GM15510 (cell line): Measurements from ENCODE around the gene ABL2.

Experiments used
- POLR2A ChIP-seq: IDR thresholded peaks from 3 replicates; pipeline ENCODE4 v1.6.1; 2011; ENCODE audit warnings: borderline replicate concordance; ENCODE audit not compliant: insufficient read length; ENCODE audit errors: extremely low read depth

The ABL2 gene

DNA sequence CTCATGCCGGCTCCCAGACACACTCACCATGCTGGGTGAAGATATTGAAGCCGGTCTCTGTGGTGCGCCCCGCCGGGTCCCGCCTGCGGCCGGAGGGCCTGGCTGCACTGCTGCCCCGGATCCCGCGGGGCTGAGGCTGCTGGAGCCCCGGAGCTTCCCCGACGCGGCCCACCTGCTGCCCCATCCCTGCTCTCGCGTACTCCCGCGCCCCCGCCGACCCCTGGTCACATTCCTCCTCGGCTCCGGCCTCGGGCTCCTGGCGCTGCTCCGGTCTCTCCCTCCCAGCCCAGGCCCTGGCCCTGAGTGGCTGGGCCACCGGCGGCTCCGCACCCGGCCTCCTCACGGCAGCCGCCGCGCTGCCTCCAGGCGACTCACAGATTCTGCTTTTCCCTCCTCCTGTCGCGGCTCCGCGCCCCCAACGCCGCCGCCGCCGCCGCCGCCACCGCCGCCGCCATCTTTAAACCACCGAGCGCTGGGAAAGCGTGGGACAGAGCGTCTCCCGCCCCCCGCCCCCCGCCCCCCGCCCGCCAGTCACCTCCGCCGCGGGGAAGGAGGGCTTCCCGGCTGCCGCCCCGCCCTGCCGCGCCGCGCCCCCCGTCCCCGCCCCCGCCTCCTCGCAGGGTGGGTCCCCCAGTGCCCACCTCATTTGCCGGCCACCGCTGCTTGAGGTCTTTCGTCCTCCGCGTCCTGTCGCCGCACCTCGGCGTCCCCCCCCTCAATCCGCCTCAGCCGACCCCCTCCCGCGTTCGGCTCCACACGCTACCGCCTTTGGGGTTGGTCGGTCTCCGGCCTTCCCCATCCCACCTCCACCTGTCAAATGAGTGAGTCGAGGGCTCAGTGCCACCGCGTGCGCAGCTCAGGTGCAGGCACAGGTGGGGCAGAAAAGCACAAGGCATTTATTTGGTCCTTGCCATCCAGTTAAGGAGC lies at the start of gene ABL2:
TSS of gene ABL2 (minus strand) at position 464 of the 927 bp plus-strand sequence. CDS start at position 184, 280 bp downstream.
- TF ChIP-seq POLR2A, result peak; percentile 28

DNA sequence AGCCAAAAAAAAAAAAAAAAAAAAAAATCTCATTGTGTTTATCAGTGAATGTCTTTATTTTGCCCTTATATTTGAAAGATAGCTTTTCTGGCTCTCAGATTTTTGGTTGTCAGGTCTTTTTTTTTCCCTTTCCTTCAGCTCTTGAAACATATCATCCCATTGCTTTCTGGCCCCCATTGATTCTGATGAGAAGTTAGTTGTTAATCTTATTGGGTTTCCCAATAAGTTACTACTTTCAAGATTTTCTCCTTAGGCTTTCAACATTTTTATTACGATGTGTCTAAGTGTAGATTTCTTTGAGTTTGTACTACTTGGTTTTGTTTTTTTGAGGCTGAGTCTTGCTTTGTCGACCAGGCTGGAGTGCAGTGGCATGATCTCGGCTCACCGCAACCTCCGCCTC lies 49.4 kb upstream of the ABL2 start:
- TF ChIP-seq POLR2A, result no peak

DNA sequence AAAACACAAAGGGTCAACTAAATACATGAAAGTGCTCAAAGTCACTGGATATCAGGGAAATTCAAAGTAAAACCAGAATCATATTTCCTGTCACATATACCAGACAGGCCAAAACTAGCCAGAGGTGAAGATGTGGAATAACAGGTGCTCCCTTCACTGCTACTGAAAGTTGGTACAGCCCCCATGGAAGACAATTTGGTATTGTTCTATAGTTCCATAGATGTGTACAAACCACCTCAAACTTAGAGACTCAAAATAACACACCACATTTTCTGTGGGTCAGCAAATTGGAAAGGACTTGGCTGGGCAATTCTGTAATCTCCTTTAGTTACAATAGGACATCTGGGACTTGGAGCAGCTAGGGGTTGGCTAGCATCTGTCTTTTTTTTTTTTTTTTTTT lies 39.6 kb upstream of the ABL2 start:
- no peak for TF ChIP-seq POLR2A

DNA sequence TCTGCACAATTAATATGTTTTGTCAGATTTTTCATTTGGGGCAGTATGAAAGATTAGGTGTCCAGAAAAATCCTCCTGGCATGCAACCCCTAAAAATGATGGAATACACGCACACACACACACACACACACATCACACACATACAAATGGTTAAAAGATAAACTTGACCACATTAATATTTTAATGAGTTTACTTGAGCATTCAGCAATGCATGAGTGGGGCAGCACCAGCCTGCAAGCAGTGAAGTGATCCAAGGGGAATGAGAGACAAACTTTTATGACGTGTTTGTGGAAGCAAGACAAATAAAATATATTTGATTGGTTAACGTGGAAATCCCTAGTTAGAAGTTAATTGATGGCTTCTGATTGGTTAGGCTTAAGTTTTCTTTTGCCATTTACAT lies 35.0 kb upstream of the ABL2 start:
- no peak for TF ChIP-seq POLR2A

DNA sequence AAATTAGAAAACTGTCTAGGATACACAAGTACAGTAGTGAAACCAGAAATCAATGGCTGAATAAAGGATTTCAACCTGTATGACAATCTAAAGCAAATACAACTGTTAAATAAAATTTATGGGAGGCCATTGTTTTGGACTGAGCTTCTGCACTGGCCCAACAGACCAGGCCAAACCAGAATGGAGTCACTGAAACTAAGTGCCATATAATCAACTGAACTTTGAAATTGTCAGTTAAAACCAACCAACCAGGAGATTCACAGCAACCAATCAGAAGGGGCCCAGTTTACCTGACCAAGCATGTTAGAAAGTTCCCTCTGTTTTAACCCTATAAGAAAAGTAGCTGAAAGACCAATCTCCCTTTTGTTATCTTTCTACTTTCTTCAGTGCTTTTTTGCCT lies 33.6 kb upstream of the ABL2 start:
- no peak for TF ChIP-seq POLR2A

DNA sequence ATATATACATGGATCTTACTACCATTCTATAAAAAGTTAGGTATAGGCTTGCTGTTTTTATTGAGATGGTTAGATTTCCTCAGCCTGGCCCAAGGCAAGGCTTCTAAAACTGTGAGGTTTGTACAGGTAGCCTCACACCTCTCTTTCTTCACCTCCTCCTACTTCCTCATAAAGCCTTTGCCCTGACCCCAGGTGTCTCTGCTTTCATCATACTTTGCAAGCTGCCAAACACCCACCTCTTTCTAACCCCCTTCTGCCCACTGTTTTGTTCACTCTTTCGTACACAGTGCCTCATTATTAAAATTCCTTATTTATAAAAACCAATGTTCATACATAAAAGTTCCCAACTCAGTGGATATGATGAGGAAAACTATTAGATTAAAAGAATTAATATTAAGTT lies 32.7 kb upstream of the ABL2 start:
- no peak for TF ChIP-seq POLR2A

DNA sequence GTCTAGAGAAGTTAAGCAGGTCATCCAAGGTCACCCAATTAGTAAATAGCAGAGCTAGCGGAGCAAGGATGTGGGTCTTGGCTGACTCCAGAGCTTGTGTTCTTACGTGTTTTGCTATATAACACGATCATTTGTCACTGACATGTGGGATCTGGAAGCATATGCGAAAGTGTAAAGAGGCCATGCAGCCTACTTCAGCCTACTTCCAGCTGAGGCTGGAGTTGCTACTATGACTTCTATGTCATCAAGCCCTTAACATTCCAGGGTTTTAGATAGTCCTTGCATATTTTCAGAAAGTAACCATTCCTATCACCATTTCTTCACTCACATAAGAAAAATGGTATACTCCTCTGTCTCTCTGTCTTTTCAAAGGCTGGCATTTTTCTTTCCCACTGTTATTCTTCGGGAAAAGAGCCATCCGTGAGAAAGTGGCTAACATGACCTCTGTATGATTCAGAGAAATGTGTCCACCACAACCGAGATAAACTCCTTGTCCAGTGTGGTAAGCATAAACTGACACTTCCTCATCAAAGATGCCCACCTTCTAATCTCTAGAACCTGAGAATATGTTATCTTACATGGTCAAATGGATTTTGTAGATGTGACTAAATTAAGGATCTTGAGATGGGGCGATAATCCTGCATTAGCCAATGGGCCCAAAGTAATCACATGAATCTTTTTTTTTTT lies 24.0 kb upstream of the ABL2 start:
- TF ChIP-seq POLR2A, result no peak

DNA sequence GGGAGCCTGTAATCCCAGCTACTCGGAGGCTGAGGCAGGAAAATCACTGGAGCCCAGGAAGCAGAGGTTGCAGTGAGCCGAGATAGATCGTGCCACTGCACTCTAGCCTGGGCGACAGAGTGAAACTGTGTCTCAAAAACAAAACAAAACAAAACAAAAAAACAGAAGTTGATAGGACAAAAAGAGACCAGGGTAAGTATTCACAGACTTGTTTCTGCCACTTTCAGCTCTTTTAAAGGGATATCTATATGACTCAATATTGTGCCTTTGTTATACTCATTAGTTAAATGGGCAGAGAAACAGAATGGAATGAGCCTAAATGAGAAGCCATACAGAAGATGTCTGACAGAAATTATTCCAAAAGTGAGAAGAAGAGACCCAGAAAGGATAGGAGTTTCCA lies 23.1 kb upstream of the ABL2 start:
- TF ChIP-seq POLR2A, result no peak

DNA sequence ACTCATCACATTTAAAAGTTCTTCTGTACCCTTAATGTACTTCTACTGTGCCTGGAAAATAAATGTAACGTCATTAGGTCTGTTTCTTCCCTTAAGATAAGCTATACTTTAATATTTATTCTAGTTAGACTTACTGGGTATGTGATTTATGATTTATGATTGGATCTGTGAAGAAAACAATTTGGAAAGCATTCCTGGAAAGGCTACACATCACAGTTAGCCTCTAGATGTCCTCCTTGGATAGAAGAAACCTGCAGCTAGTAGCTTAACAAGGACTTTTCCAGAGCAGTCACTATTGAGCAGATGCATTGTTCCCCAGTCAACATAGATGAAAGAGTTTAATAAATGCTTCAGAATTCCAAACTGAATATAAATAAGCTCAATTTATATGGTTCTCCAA lies 22.2 kb upstream of the ABL2 start:
- no peak for TF ChIP-seq POLR2A

DNA sequence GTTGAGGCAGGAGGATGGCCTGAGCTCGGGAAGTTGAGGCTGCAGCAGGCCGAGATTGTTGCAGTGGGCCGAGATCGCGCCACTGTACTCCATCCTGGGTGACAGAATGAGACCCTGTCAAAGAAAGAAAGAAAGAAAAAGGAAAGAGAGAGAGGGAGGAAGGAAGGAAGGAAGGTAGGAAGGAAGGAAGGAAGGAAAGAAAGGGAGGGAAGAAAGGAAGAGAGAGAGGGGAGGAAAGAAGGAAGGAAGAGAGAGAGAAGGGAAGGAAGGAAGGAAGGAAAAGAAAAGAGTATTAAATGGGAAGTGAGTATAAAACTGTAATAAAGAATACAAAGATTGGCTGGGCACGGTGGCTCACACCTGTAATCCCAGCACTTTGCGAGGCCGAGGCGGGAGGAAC lies 18.4 kb upstream of the ABL2 start:
- TF ChIP-seq POLR2A, result no peak

DNA sequence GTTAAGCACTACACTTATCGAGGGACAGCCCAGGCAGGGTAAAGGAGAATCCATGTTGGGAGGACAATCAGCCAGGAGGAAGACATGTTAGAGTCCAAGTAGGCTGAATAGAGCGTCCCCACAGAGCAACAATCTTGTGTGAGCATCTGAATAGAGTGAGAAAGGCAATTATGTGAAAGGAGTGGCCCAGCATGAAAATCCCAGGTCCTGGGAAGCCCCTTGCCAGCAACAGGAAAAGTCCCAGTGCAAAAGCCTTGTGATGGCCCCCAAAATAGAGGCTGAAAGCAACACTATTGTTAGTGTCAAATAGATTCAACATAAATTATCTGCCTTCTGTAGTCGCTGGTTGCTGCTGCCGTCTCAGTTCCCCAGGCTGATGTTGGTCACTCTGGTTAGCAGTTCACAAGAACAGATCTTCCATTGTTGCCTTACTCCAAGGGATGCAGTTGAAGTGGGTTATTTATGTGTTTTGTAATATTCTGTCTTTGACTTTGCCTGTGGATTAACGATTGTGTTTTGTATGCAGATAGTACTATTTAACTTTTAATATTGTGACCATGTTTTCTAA lies 12.1 kb upstream of the ABL2 start:
- no peak for TF ChIP-seq POLR2A

DNA sequence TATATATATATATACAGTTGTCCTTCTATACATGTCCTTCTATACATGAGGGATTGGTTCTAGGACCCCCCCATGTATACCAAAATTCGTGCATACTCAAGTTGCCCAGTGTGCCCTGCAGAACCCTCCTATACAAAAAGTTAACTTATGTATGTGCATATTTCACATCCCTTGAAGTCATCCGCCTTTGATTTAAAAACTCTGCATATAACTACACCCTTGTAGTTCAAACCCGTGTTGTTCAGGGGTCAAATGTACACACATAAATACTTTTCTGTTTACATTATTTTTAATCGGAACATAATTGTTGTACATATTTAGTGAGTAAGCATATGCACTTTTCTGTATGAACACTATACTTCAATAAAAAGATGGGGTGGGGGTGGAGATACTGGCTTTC lies 7.7 kb upstream of the ABL2 start:
- TF ChIP-seq POLR2A, result no peak

DNA sequence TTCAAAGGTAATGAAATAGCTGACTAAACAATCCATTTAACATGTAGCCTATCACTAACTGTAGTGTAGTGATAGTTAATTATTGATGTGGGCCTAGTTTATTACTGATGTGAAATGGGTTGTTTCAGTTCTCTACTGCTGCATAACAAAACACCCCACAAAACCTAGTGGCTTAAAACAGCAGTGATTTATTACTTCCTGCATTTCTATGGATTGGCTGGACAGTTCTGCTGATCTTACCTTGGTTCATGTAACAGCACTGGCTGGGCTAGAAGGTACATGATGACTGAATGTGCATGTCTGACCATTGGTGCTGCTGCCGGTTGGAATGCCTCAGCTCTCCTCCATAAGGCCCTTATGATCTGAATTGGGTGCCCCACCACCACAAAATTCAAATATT lies 5.4 kb upstream of the ABL2 start:
- no peak for TF ChIP-seq POLR2A

DNA sequence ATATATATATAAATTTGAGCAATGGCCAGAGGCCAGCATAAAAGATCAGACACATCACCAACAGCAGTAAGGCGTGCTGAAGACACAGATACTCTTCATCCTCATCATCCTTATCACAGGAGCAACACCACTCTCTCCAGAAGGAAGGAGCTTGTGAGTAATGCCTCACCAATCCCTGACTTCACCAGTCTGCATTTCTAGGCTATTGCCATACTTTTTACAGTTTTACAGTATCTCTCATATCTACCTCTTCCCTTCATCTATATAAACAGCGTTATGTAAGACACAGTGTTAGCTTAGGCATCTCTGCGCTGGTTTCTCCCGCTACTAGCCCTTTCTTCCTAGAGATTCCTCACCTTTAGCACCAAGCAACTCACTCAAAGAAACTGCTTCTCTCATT lies 2.4 kb upstream of the ABL2 start:
- TF ChIP-seq POLR2A, result no peak

DNA sequence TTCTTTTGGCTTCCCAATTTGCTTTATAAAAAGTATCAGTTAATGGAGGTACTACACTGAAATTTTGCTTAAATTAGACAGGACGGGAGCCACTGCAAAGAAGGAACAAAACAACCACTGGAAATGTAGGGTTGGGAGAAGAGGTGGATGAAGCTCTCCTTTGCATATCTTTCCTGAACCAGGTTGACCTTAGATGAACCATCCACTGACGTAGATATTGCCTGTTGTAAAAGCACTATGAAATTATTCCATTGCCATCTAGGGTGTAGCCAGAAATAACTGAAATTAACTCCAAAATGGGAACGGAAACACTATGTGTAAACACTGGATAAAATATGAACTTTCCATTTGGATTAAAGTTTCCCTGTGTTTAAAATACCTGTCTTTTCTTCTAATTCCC lies 1.2 kb upstream of the ABL2 start:
- no peak for TF ChIP-seq POLR2A
